ENCODE data around the gene CHAF1B.

Gene CHAF1B

DNA sequence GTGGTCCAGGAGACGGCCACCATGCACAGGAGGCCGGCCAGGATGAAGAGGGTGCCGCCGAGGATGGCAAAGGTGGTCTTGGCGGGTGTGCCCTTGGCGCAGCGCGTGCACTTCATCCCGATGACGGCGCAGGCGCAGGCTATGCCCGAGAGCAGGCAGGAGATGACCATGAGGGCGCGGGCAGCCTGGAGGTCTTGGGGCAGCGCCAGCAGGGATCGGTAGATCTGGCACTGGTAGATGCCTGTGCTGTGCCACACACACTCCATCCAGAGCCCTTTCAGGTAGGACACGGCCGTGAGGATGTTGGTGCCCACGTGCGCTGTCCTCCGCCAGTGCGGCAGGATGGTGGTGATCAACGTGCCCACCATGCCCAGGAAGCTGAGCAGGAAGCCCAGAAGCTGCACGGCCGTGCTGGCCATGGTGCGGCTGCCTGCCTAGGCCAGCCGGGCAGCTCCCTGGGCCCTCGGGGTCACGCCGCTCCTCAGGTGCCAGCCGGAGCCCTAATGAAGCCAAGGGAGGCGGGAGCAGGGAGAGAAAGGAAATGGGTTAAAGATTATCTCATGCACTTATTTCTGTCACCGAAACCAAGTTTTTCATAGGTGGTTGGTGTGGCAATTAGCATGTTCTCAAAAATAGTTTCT, 76.2 kb downstream of the CHAF1B start:
- in situ Hi-C loops (cut with MboI; ENCODE audit: low sequenced_read_pairs) = no loop called here

- in situ Hi-C loops (cut with MboI; ENCODE audit: low sequenced_read_pairs) = no loop called here
These were observed 76.8 kb downstream of the CHAF1B start for GRCh38 chr21:36461918-36462486.

GRCh38 chr21:36463204-36463603, 78.0 kb downstream of the CHAF1B start:
- in situ Hi-C loops (cut with MboI; ENCODE audit: low sequenced_read_pairs) = no loop called here

DNA sequence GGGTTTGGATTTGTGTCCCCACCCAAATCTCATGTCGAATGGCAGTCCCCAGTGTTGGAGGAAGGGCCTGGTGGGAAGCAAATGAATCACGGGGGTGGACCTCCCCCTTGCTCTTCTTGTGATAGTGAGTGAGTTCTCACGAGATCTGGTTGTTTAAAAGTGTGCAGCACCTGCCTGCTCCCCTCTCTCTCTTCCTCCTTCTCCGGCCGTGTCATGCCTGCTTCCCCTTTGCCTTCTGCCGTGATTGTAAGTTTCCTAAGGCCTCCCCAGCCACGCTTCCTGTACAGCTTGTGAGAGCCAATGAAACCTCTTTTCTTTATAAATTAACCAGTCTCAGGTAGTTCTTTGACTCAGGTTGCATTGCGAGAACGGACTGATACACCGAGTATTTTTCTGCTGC, 78.8 kb downstream of the CHAF1B start:
- in situ Hi-C loops (cut with MboI; ENCODE audit: low sequenced_read_pairs) = no loop called here

DNA sequence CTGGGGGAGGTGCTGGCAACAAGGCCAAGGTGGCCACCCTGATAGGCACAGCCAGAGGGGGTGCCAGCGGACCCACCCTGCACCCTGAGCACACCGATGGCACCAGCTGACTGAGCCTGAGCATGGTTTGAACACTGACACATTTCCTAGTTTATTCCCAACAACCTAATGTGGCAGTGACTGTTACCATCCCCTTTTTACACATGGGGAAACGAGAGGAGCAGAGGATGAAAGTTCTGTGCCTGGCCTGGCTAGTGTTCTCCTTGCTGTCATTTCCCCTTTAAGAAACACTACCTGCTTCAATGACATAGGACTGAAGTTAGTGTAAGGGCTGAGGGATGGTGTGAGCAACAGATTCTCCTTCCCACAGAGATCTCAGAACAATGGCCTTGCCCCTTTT, 79.4 kb downstream of the CHAF1B start:
- in situ Hi-C loops (cut with MboI; ENCODE audit: low sequenced_read_pairs) = no loop called here

- in situ Hi-C loops (cut with MboI; ENCODE audit: low sequenced_read_pairs) = no loop called here
These were observed 80.3 kb downstream of the CHAF1B start for GRCh38 chr21:36465478-36465877.

DNA sequence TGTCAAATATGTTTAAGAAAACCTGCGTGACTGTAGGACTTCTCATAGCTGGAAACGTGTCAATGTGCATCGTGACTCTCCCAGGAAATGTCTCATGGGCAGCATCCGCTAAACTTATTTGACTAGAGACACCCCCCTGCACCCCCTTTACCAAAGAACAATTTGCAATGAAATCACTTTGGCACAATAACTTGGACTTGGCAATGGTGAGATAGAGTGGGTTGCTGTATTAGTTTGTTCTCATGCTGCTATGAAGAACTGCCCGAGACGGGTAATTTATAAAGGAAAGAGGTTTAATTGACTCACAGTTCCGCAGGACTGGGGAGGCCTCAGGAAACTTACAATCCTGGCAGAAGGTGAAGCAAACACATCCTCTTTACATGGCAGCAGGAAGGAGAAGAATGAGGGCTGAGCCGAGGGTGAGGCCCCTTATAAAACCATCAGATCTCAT, 80.9 kb downstream of the CHAF1B start:
- in situ Hi-C loops (cut with MboI; ENCODE audit: low sequenced_read_pairs) = no loop called here
